A549 (cell line): ENCODE data around the gene RABEPK. TPM values are rescaled to one million over a fixed set of nuclear protein-coding genes. Genes with fewer than 3 reads are reported as not detected.
"Not testable (repeated sequence)": the region's sequence is repeated elsewhere in the genome, so short reads cannot be mapped to it uniquely, and the experiment has no call there.

Experiments used
- ATAC-seq, 2 experiments: fragments of 200-7000 bp in 1 of 2; fragments of >200 bp in 1 of 2; cut with Nextera tagmentation in 1 of 2; cut with Tn5 transposase in 1 of 2; 3 replicates each; pipeline versions ENCODE4 v1.8.0 to v1.9.1; 2018 to 2020; ENCODE audit warnings: mild to moderate bottlenecking in 1 of 2, moderate library complexity in 1 of 2
- CTCF ChIA-PET: fragments of 300-600 bp; sonication (Branson Sonifier 250); formaldehyde crosslinking; extraction: SDS; loops from one replicate; lab custom pipeline; 2021; ENCODE audit warnings: antibody characterized with exemption, inconsistent platforms; lab: Yijun Ruan, JAX
- POLR2A ChIA-PET: fragments of 350-600 bp; formaldehyde crosslinking; extraction: SDS; loops from one replicate; lab custom pipeline; 2021; ENCODE audit warnings: antibody characterized with exemption, inconsistent platforms; lab: Yijun Ruan, JAX
- DNase-seq, 2 experiments: peaks; one replicate each; pipeline versions ENCODE4 v3.0.0 to v3.0.0-alpha.2; 2011 to 2016; ENCODE audit warnings: low read depth in 1 of 2, low spot score in 1 of 2
- FAIRE-seq: peaks from 2 replicates; lab custom pipeline; 2011; peaks lifted over from hg19 to GRCh38; lab: Jason Lieb, UNC
- H3K27ac ChIP-seq, 2 experiments: fragments of >200 bp; sonication (Bioruptor Twin); formaldehyde crosslinking; 3 replicates each; pipeline ENCODE4 v1.5.1; 2016 to 2017
- H3K4me1 ChIP-seq: fragments of >200 bp; sonication (Bioruptor Twin); formaldehyde crosslinking; 3 replicates; pipeline ENCODE4 v1.6.1; 2016
- H3K4me2 ChIP-seq: fragments of >200 bp; sonication (Bioruptor Twin); formaldehyde crosslinking; 3 replicates; pipeline ENCODE4 v1.6.1; 2016
- H3K4me3 ChIP-seq: fragments of >200 bp; sonication (Bioruptor Twin); formaldehyde crosslinking; 3 replicates; pipeline ENCODE4 v1.5.1; 2016
- H3K9me3 ChIP-seq: fragments of >200 bp; sonication (Bioruptor Twin); formaldehyde crosslinking; 3 replicates; pipeline ENCODE4 v1.6.1; 2016
- BHLHE40 ChIP-seq: IDR thresholded peaks from 2 replicates; pipeline ENCODE4 v1.6.1; 2012; ENCODE audit warnings: low read depth, low read length, inconsistent platforms
- FOSB ChIP-seq: fragments of 250-450 bp; sonication (Bioruptor Pico); IDR thresholded peaks from 2 replicates; pipeline ENCODE4 v1.5.0; 2020; ENCODE audit warnings: mild to moderate bottlenecking, moderate library complexity
- FOSL2 ChIP-seq, 2 experiments: fragments of 450-650 bp in 1 of 2; fragments of >200 bp in 1 of 2; sonication (Bioruptor Twin) in 1 of 2; formaldehyde crosslinking; IDR thresholded peaks; 2 replicates each; pipeline versions ENCODE4 v1.5.0 to v1.6.1; 2016 to 2020; ENCODE audit warnings: mild to moderate bottlenecking in 1 of 2, moderate library complexity in 1 of 2
- FOXS1 ChIP-seq: fragments of 250-450 bp; sonication (Bioruptor Pico); IDR thresholded peaks from 2 replicates; pipeline ENCODE4 v1.5.0; 2020; ENCODE audit warnings: mild to moderate bottlenecking, moderate library complexity
- GATA3 ChIP-seq: IDR thresholded peaks from 2 replicates; pipeline ENCODE4 v1.6.1; 2012; ENCODE audit warnings: borderline replicate concordance
- HES2 ChIP-seq: fragments of >200 bp; sonication (Bioruptor Twin); formaldehyde crosslinking; IDR thresholded peaks from 2 replicates; pipeline ENCODE4 v1.6.1; 2016
- HEYL ChIP-seq: fragments of 250-450 bp; sonication (Bioruptor Pico); IDR thresholded peaks from 2 replicates; pipeline ENCODE4 v1.8.0; 2021; ENCODE audit warnings: mild to moderate bottlenecking, moderate library complexity
- RCOR1 ChIP-seq: fragments of 150-350 bp; IDR thresholded peaks from 2 replicates; pipeline ENCODE4 v1.6.1; 2014; ENCODE audit warnings: antibody characterized with exemption, low read length, low read depth
- RFX5 ChIP-seq: fragments of 450-650 bp; IDR thresholded peaks from 2 replicates; pipeline ENCODE4 v1.7.1; 2014; ENCODE audit warnings: antibody characterized with exemption, mild to moderate bottlenecking, moderate library complexity
- TFCP2L1 ChIP-seq: fragments of 250-450 bp; sonication (Bioruptor Pico); IDR thresholded peaks from 2 replicates; pipeline ENCODE4 v1.5.0; 2021; ENCODE audit warnings: mild to moderate bottlenecking
- ZC3H11A ChIP-seq: fragments of 450-650 bp; IDR thresholded peaks from 2 replicates; pipeline ENCODE4 v1.6.1; 2014; ENCODE audit warnings: antibody characterized with exemption, mild to moderate bottlenecking
- ZFP36 ChIP-seq: fragments of 450-650 bp; IDR thresholded peaks from 2 replicates; pipeline ENCODE4 v1.6.1; 2014; ENCODE audit warnings: borderline replicate concordance; ENCODE audit not compliant: partially characterized antibody
- WGBS: methylation state at CpG from one replicate; pipeline ENCODE4 v1.1.6; 2017; ENCODE audit errors: missing lambda C conversion rate; 5-methylcytosine and 5-hydroxymethylcytosine counted together
- polyA plus RNA-seq, 4 experiments: library from polyadenylated mRNA; depleted of rRNA in 3 of 4; stranded (reverse); fragments of >200 nt; fragmentation: RNase III in 1 of 4; extraction: RNeasy Plus Mini Kit Qiagen cat#74134 plus additional on column Dnase treatment in 1 of 4; gene quantifications; 2 replicates in 3 of 4; 3 replicates in 1 of 4; pipeline ENCODE4 v1.2.3, GENCODE V29; 2011 to 2017
- TF ChIP-seq, protein P1 (sequence below): fragments of 250-450 bp; sonication (Bioruptor Pico); IDR thresholded peaks from 2 replicates; pipeline ENCODE4 v1.5.0; 2020; ENCODE audit warnings: low read depth, mild to moderate bottlenecking, moderate library complexity
- TF ChIP-seq, protein P2 (sequence below): fragments of 200-600 bp; sonication (generic); IDR thresholded peaks from 2 replicates; pipeline ENCODE4 v1.6.1; 2016; ENCODE audit warnings: antibody characterized with exemption, mild to moderate bottlenecking, moderate library complexity
- TF ChIP-seq, protein P3 (sequence below): IDR thresholded peaks from 2 replicates; pipeline ENCODE4 v1.6.1; 2012; ENCODE audit warnings: low read depth, borderline replicate concordance

The RABEPK gene
- polyA plus RNA-seq, 2 of the 4 experiments (the other 2 are of a cell fraction): 41.9 to 50.1 TPM

GRCh38 chr9:125190361-125190801 is 10.0 kb upstream of the RABEPK start:
- peak; percentile 3 to 30; a peak in 4 of 6 replicates for ATAC-seq
- Histone ChIP-seq H3K4me3 (peak overlapping the region; percentile 75), H3K9me3 (no peaks in the 10 kb centered on the region), H3K27ac (peak overlapping the region; percentile 88), H3K4me1 (peaks cover 20% of the 10 kb centered on the region; the same call in 2 of the 3 replicates), H3K4me2 (peak overlapping the region; percentile 84)
- WGBS: 69% methylated on average over 14 of the region's 14 CpGs
- no peak for FAIRE-seq
- TF ChIP-seq BHLHE40 (no peak), FOSB (CRISPR knock-in tag) (0 out of 2 replicates have a peak, but pooled peaks have one; percentile 34)
- ChIA-PET CTCF (interaction anchor here (0.6 to 1.1 kb wide), 4 partner anchors 8 to 41 kb away, joined by 3 to 4 read pairs (median 4); partner anchors contain the start of gene RABEPK), POLR2A (interaction anchor here (0.9 to 1.9 kb wide), 3 partner anchors 10 to 71 kb away, joined by 7 to 12 read pairs (median 8); partner anchors contain the start of genes GAPVD1, HSPA5 and RABEPK)
- no peak for DNase-seq

DNA sequence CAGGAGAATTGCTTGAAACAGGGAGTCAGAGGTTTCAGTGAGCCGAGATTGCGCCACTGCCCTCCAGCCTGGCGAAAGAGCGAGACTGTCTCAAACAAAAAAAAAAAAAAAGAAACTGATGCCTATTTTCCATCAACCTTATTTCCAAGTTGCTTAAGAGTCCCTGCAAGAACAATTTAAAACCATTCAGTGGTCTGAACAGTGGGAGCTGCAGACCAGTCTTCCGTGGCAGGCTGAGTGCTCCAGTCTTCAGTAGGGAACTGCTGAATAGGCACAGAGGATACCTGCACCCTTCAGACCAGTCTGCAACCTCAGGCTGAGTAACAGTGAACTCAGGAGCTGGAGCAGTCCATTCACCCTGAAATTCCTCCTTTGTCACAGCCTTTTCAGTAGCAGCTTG is 5.9 kb upstream of the RABEPK start:
- H3K4me3 ChIP-seq, H3K4me2 ChIP-seq, FAIRE-seq, DNase-seq, H3K27ac ChIP-seq, H3K9me3 ChIP-seq, H3K4me1 ChIP-seq, POLR2A ChIA-PET, ATAC-seq: not testable (repeated sequence)
- CTCF ChIA-PET: interaction anchor here (1.6 kb wide), 1 partner anchor 20 kb away, joined by 4 read pairs; no protein-coding TSS in a partner anchor
- 92% methylated on average over 5 of the region's 5 CpGs for WGBS

DNA sequence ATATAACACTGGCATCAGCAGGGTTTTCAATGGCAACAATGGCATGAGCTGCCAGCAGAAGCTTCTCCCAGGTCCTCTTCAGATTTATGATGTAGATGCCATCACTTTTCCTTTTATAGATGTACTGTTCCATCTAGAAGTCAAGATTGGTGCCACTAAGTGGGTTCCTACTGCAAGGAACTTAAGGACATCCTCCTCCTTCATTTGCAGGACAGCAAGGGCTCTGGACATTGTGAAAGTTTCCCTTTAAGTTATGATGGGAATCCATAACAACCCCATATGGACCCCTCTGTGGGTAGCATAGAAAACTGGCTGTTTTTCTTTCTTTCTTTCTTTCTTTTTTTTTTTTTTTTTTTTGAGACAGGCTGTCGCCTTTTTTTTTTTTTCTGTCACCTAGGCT is 4.8 kb upstream of the RABEPK start:
- CTCF ChIA-PET: interaction anchor here (0.6 to 1.6 kb wide), 2 partner anchors 21 to 151 kb away, joined by 3 to 4 read pairs; no protein-coding TSS in a partner anchor
- 57% methylated on average over 1 of the region's 1 CpG for WGBS
- POLR2A ChIA-PET, H3K27ac ChIP-seq, H3K4me1 ChIP-seq, H3K9me3 ChIP-seq, DNase-seq, FAIRE-seq, ATAC-seq, H3K4me3 ChIP-seq, H3K4me2 ChIP-seq: not testable (repeated sequence)

DNA sequence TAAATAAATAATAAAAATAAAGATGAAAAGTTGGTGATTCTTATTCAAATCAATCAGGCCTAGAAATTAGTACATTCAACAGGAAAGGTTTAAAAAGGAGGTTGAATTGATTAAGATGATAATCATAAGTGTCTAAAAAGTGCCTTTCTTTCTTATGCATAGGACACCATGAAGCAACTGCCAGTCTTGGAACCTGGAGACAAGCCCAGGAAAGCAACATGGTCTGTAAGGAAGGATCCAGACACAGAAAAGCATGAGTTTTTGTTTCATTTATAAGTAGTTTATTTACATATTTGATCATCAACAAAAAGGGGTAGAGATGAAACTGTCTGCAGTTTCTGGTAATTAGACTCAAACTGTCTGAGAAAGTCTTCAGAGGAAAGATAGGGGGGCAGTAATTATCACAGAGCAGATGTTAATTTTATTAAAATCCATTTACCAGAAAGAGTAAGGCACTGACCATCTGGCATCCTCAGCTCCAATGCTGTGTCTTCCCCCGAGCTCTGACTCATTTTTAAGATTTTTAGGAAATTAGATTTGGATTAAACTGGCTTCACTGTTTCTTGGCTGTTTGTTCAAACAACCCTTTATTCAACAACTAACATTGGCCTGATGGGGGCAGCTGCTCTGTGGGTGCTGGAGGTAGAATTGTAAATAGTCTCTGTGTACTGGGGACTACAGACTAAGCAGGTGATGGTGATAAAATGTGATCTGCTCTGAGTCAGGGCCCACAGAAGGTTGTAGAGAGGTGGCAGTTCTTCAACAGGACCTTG is 2.7 kb downstream of the RABEPK start:
- ChIA-PET POLR2A (interaction anchor here (4.7 kb wide), 1 partner anchor 39 kb away, joined by 38 read pairs; the partner anchor contains the start of gene HSPA5), CTCF (interaction anchor here (0.8 kb wide), 1 partner anchor 159 kb away, joined by 3 read pairs; no protein-coding TSS in a partner anchor)
- FAIRE-seq: no peak
- Histone ChIP-seq H3K4me1 (peaks cover 16% of the 10 kb centered on the region), H3K9me3 (no peaks in the 10 kb centered on the region), H3K4me2 (no peak overlapping the region), H3K27ac (no peak overlapping the region), H3K4me3 (no peak overlapping the region)
- no peak for ATAC-seq
- TF ChIP-seq TFCP2L1: no peak
- TF ChIP-seq, protein P1, sequence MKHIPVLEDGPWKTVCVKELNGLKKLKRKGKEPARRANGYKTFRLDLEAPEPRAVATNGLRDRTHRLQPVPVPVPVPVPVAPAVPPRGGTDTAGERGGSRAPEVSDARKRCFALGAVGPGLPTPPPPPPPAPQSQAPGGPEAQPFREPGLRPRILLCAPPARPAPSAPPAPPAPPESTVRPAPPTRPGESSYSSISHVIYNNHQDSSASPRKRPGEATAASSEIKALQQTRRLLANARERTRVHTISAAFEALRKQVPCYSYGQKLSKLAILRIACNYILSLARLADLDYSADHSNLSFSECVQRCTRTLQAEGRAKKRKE (CRISPR knock-in tag): no peak
- no peak for TF ChIP-seq ZC3H11A
- TF ChIP-seq FOSL2 (IDR thresholded peaks at IDR 0.05): no peak
- TF ChIP-seq FOSL2 (CRISPR knock-in tag; IDR thresholded peaks at IDR 0.05): no peak
- no peak for TF ChIP-seq GATA3
- TF ChIP-seq FOXS1: no peak
- TF ChIP-seq HES2: no peak
- TF ChIP-seq, protein P2, sequence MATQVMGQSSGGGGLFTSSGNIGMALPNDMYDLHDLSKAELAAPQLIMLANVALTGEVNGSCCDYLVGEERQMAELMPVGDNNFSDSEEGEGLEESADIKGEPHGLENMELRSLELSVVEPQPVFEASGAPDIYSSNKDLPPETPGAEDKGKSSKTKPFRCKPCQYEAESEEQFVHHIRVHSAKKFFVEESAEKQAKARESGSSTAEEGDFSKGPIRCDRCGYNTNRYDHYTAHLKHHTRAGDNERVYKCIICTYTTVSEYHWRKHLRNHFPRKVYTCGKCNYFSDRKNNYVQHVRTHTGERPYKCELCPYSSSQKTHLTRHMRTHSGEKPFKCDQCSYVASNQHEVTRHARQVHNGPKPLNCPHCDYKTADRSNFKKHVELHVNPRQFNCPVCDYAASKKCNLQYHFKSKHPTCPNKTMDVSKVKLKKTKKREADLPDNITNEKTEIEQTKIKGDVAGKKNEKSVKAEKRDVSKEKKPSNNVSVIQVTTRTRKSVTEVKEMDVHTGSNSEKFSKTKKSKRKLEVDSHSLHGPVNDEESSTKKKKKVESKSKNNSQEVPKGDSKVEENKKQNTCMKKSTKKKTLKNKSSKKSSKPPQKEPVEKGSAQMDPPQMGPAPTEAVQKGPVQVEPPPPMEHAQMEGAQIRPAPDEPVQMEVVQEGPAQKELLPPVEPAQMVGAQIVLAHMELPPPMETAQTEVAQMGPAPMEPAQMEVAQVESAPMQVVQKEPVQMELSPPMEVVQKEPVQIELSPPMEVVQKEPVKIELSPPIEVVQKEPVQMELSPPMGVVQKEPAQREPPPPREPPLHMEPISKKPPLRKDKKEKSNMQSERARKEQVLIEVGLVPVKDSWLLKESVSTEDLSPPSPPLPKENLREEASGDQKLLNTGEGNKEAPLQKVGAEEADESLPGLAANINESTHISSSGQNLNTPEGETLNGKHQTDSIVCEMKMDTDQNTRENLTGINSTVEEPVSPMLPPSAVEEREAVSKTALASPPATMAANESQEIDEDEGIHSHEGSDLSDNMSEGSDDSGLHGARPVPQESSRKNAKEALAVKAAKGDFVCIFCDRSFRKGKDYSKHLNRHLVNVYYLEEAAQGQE: no peak
- TF ChIP-seq FOSB (CRISPR knock-in tag): no peak
- TF ChIP-seq RCOR1: no peak
- TF ChIP-seq, protein P3, sequence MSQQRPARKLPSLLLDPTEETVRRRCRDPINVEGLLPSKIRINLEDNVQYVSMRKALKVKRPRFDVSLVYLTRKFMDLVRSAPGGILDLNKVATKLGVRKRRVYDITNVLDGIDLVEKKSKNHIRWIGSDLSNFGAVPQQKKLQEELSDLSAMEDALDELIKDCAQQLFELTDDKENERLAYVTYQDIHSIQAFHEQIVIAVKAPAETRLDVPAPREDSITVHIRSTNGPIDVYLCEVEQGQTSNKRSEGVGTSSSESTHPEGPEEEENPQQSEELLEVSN: no peak
- TF ChIP-seq ZFP36: no peak
- TF ChIP-seq HEYL (CRISPR knock-in tag): no peak
- TF ChIP-seq RFX5: no peak
- WGBS: 87% methylated on average over 1 of the region's 1 CpG
- peak in 1 of 2 experiments; percentile 15 for DNase-seq
